Neural cell (in vitro differentiated cells): ENCODE results near the gene RAB3IL1. TPM values are rescaled to one million over a fixed set of nuclear protein-coding genes. Genes with fewer than 3 reads are reported as not detected.

Source experiments
- H2AFZ ChIP-seq: fragments of 200-600, 300-800 bp; sonication (generic), shearing (Covaris generic); 2 replicates; pipeline ENCODE4 v1.6.0; 2014; ENCODE audit warnings: low read depth, mild to moderate bottlenecking, antibody characterized with exemption, low read length, moderate library complexity
- H3F3A ChIP-seq: fragments of 200-600 bp; shearing (Covaris generic); 2 replicates; pipeline ENCODE4 v1.6.1; 2016; ENCODE audit warnings: mild to moderate bottlenecking, moderate library complexity, mixed read lengths, antibody characterized with exemption, low read length; ENCODE audit not compliant: insufficient read depth, poor library complexity, severe bottlenecking
- H3K27ac ChIP-seq: fragments of 200-600, 300-800 bp; sonication (generic), shearing (Covaris generic); 2 replicates; pipeline ENCODE4 v1.5.1; 2014; ENCODE audit warnings: mild to moderate bottlenecking, low read length, moderate library complexity
- H3K27me3 ChIP-seq: fragments of 300-800, 200-600 bp; sonication (generic), shearing (Covaris generic); 2 replicates; pipeline ENCODE4 v1.6.0; 2014; ENCODE audit warnings: mild to moderate bottlenecking, low read depth, low read length, moderate library complexity; ENCODE audit not compliant: insufficient read depth
- H3K36me3 ChIP-seq: fragments of 300-800, 200-600 bp; sonication (generic), shearing (Covaris generic); 2 replicates; pipeline ENCODE4 v1.5.1; 2014; ENCODE audit warnings: mild to moderate bottlenecking, antibody characterized with exemption, low read length, moderate library complexity; ENCODE audit not compliant: insufficient read depth
- H3K4me2 ChIP-seq: fragments of 300-800, 200-600 bp; sonication (generic), shearing (Covaris generic); 2 replicates; pipeline ENCODE4 v1.6.0; 2014; ENCODE audit warnings: mild to moderate bottlenecking, low read length
- H3K4me3 ChIP-seq: fragments of 300-800, 200-600 bp; sonication (generic), shearing (Covaris generic); 2 replicates; pipeline ENCODE4 v1.5.1; 2014; ENCODE audit warnings: mild to moderate bottlenecking, low read length, moderate library complexity
- H3K79me2 ChIP-seq: fragments of 200-600 bp; shearing (Covaris generic); replicated peaks from 2 replicates; pipeline ENCODE4 v1.6.0; 2014; ENCODE audit warnings: mild to moderate bottlenecking, low read length, moderate library complexity; ENCODE audit not compliant: insufficient read depth
- H3K9ac ChIP-seq: fragments of 300-800, 200-600 bp; sonication (generic), shearing (Covaris generic); 2 replicates; pipeline ENCODE4 v1.6.1; 2016; ENCODE audit warnings: mild to moderate bottlenecking, low read length, mixed read lengths
- H3K9me2 ChIP-seq: fragments of 200-600 bp; shearing (Covaris generic); 2 replicates; pipeline ENCODE4 v1.6.1; 2016; ENCODE audit warnings: mild to moderate bottlenecking, low read length, mixed read lengths; ENCODE audit not compliant: insufficient read depth
- H3K9me3 ChIP-seq: fragments of 200-600, 300-800 bp; sonication (generic), shearing (Covaris generic); 2 replicates; pipeline ENCODE4 v1.6.1; 2016; ENCODE audit warnings: mild to moderate bottlenecking, mixed run types, low read length, moderate library complexity, mixed read lengths
- H4K20me1 ChIP-seq: fragments of 200-600 bp; shearing (Covaris generic); 2 replicates; pipeline ENCODE4 v1.6.1; 2016; ENCODE audit warnings: mild to moderate bottlenecking, mixed run types; ENCODE audit not compliant: insufficient read depth
- EP300 ChIP-seq: fragments of 450-650 bp; conservative IDR thresholded peaks from 2 replicates; pipeline ENCODE4 v1.6.1; 2014; ENCODE audit warnings: antibody characterized with exemption, mild to moderate bottlenecking, moderate library complexity; ENCODE audit not compliant: poor library complexity, severe bottlenecking
- EZH2 ChIP-seq: fragments of 200-600, 300-800 bp; shearing (Covaris generic), sonication (generic); IDR thresholded peaks from 2 replicates; pipeline ENCODE4 v1.6.1; 2014; ENCODE audit warnings: antibody characterized with exemption, low read length, borderline replicate concordance, mild to moderate bottlenecking; ENCODE audit not compliant: insufficient read depth, poor library complexity, severe bottlenecking
- MXI1 ChIP-seq: fragments of 450-650 bp; conservative IDR thresholded peaks from 2 replicates; pipeline ENCODE4 v1.6.1; 2014; ENCODE audit warnings: antibody characterized with exemption, mild to moderate bottlenecking; ENCODE audit not compliant: poor library complexity, severe bottlenecking
- POLR2AphosphoS5 ChIP-seq: IDR thresholded peaks from 2 replicates; pipeline ENCODE4 v1.6.1; 2012
- RAD21 ChIP-seq: fragments of 450-650 bp; conservative IDR thresholded peaks from 2 replicates; pipeline ENCODE4 v1.6.1; 2014; ENCODE audit warnings: antibody characterized with exemption, mild to moderate bottlenecking, moderate library complexity
- REST ChIP-seq: IDR thresholded peaks from 2 replicates; pipeline ENCODE4 v1.6.1; 2012; ENCODE audit warnings: borderline replicate concordance
- SMC3 ChIP-seq: fragments of 450-650 bp; conservative IDR thresholded peaks from 2 replicates; pipeline ENCODE4 v1.6.1; 2014; ENCODE audit warnings: antibody characterized with exemption, mild to moderate bottlenecking, moderate library complexity; ENCODE audit not compliant: poor library complexity
- TAF1 ChIP-seq: IDR thresholded peaks from 2 replicates; pipeline ENCODE4 v1.6.1; 2012; ENCODE audit warnings: low read depth
- polyA plus RNA-seq: library from polyadenylated mRNA; depleted of rRNA; stranded (reverse); fragments of >200 nt; gene quantifications from 2 replicates; pipeline ENCODE4 v1.2.3, GENCODE V29; 2014
- TF ChIP-seq, protein P1 (sequence below): fragments of 450-650 bp; IDR thresholded peaks from 2 replicates; pipeline ENCODE4 v1.5.1; 2014; ENCODE audit warnings: antibody characterized with exemption, mild to moderate bottlenecking, moderate library complexity; ENCODE audit not compliant: poor library complexity, severe bottlenecking

Gene RAB3IL1
- polyA plus RNA-seq, 1 donor from 2014 or later, result 1.6 TPM

DNA sequence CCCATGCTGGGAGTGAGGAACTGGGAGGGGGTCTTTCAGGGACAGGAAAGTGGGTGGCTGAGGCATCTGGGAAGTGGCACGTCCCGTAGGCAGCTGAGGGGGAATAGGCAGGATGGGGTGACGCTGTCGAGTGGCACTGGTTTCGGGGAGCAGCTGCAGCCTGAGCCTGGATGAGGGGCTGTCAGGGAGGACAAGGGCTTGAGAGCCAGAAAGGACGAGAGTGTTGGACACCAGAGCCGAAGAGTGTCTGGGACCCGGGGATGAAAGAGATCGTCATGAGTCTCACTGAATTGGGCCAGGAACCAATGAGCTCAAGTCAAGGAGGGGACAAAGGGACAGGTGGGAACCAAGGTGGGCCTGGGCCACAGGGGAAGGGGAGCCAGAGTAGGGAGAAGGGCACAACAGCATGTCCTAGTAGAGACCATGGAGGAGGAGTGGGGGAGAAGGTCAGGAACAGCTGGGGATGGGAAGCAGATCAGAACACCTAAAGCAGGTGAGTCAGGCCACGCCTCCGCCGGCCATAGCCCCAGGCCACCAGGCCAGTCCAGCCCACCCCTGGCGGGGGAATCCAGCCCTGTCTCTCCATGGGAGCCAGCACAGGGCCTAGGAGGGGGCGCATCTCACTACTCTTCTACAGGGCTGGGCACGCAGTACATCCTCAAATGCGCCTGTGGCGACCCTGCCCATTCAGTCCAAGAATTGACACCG, 4.2 kb downstream of the RAB3IL1 start:
- no peaks in the 10 kb centered on the region for H3K9me3 ChIP-seq
- H3K4me2 ChIP-seq, result no peak overlapping the region
- H3K27ac ChIP-seq, result no peak overlapping the region
- no peak overlapping the region for H3K9ac ChIP-seq
- no peaks in the 10 kb centered on the region for H3K79me2 ChIP-seq
- TF ChIP-seq POLR2AphosphoS5 (no peak), REST (no peak), MXI1 (no peak), SMC3 (no peak), RAD21 (no peak), EZH2 (no peak), TAF1 (no peak), EP300 (no peak)
- TF ChIP-seq, protein P1, sequence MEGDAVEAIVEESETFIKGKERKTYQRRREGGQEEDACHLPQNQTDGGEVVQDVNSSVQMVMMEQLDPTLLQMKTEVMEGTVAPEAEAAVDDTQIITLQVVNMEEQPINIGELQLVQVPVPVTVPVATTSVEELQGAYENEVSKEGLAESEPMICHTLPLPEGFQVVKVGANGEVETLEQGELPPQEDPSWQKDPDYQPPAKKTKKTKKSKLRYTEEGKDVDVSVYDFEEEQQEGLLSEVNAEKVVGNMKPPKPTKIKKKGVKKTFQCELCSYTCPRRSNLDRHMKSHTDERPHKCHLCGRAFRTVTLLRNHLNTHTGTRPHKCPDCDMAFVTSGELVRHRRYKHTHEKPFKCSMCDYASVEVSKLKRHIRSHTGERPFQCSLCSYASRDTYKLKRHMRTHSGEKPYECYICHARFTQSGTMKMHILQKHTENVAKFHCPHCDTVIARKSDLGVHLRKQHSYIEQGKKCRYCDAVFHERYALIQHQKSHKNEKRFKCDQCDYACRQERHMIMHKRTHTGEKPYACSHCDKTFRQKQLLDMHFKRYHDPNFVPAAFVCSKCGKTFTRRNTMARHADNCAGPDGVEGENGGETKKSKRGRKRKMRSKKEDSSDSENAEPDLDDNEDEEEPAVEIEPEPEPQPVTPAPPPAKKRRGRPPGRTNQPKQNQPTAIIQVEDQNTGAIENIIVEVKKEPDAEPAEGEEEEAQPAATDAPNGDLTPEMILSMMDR, result no peak
- no peaks in the 10 kb centered on the region for H3K36me3 ChIP-seq
- no peaks in the 10 kb centered on the region for H3K9me2 ChIP-seq
- H2AFZ ChIP-seq, result no peak overlapping the region
- peaks cover 19% of the 10 kb centered on the region for H3K27me3 ChIP-seq
- no peak overlapping the region for H3K4me3 ChIP-seq
- no peaks in the 10 kb centered on the region for H4K20me1 ChIP-seq
- no peaks in the 10 kb centered on the region for H3F3A ChIP-seq

DNA sequence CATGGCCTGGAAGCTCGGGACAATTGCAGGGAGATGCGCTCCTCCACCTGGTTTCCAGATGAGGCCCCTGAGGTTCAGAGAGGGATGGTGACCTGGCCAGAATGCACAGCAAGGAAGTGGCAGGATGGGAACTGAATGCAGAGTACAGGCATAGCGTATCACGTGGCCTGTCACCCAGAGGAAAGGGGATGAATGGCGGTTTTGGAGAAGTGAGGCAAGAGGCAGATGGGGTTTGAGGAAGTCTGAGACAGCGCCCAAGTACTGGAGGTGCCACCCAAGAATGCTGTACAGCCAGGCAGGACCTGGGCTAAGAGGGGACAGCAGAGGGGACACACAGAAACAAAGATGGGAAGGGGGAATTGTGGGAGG, 4.9 kb downstream of the RAB3IL1 start:
- H3K4me3 ChIP-seq, result no peak overlapping the region
- H3K9me2 ChIP-seq, result no peaks in the 10 kb centered on the region
- H2AFZ ChIP-seq, result no peak overlapping the region
- H4K20me1 ChIP-seq, result no peaks in the 10 kb centered on the region
- no peak overlapping the region for H3K27ac ChIP-seq
- H3K9ac ChIP-seq, result no peak overlapping the region
- peaks cover 12% of the 10 kb centered on the region for H3K27me3 ChIP-seq
- no peak overlapping the region for H3K4me2 ChIP-seq
- no peak for TF ChIP-seq REST
- TF ChIP-seq EP300, result no peak
- no peak for TF ChIP-seq SMC3
- no peak for TF ChIP-seq TAF1
- TF ChIP-seq MXI1, result no peak
- no peaks in the 10 kb centered on the region for H3K36me3 ChIP-seq
- no peaks in the 10 kb centered on the region for H3F3A ChIP-seq
- no peaks in the 10 kb centered on the region for H3K9me3 ChIP-seq
- H3K79me2 ChIP-seq, result no peaks in the 10 kb centered on the region
